ENCODE data around the gene FKBP1C.

FKBP1C gene

GRCh38 chr6:63180367-63180766 is 30.9 kb upstream of the FKBP1C start:
- Histone ChIP-seq H3K27me3 (ENCODE audit: insufficient read depth, low read length) (no peaks in the 10 kb centered on the region), H3K27ac (ENCODE audit: low read depth, low read length, poor library complexity, severe bottlenecking) (no peak overlapping the region), H3K9me2 (ENCODE audit: low read depth, low read length) (no peaks in the 10 kb centered on the region), H3K4me3 (ENCODE audit: low read depth, low read length, poor library complexity, severe bottlenecking) (no peak overlapping the region), H4K20me1 (ENCODE audit: insufficient read depth, low read length) (no peaks in the 10 kb centered on the region), H3K4me1 (ENCODE audit: insufficient read depth, low read length, severe bottlenecking) (no peaks in the 10 kb centered on the region), H3F3A (ENCODE audit: insufficient read depth, low read length) (no peaks in the 10 kb centered on the region), H3K79me2 (ENCODE audit: insufficient read depth, low read length) (no peaks in the 10 kb centered on the region), H3K36me3 (ENCODE audit: insufficient read depth, low read length) (no peaks in the 10 kb centered on the region), H3K9ac (ENCODE audit: low read length) (no peak overlapping the region), H3K4me2 (ENCODE audit: low read length) (no peak overlapping the region), H2AFZ (ENCODE audit: low read length) (no peak overlapping the region), H3K9me3 (ENCODE audit: low read length) (no peaks in the 10 kb centered on the region)
- no peak for TF ChIP-seq EZH2 (IDR thresholded peaks at IDR 0.05; ENCODE audit: borderline replicate concordance, low read length)
- TF ChIP-seq CTCF (IDR thresholded peaks at IDR 0.05; ENCODE audit: low read length), result no peak

GRCh38 chr6:63186970-63187369 is 24.3 kb upstream of the FKBP1C start:
- H3K9me3 ChIP-seq (ENCODE audit: low read length), result no peaks in the 10 kb centered on the region
- no peaks in the 10 kb centered on the region for H3K36me3 ChIP-seq (ENCODE audit: insufficient read depth, low read length)
- no peak overlapping the region for H2AFZ ChIP-seq (ENCODE audit: low read length)
- no peaks in the 10 kb centered on the region for H3K9me2 ChIP-seq (ENCODE audit: low read depth, low read length)
- H3F3A ChIP-seq (ENCODE audit: insufficient read depth, low read length), result no peaks in the 10 kb centered on the region
- TF ChIP-seq EZH2 (IDR thresholded peaks at IDR 0.05; ENCODE audit: borderline replicate concordance, low read length), result no peak
- TF ChIP-seq CTCF (IDR thresholded peaks at IDR 0.05; ENCODE audit: low read length), result no peak
- no peaks in the 10 kb centered on the region for H3K27me3 ChIP-seq (ENCODE audit: insufficient read depth, low read length)
- H3K27ac ChIP-seq (ENCODE audit: low read depth, low read length, poor library complexity, severe bottlenecking), result no peak overlapping the region
- no peak overlapping the region for H3K4me3 ChIP-seq (ENCODE audit: low read depth, low read length, poor library complexity, severe bottlenecking)
- no peak overlapping the region for H3K4me2 ChIP-seq (ENCODE audit: low read length)
- no peak overlapping the region for H3K9ac ChIP-seq (ENCODE audit: low read length)
- no peaks in the 10 kb centered on the region for H4K20me1 ChIP-seq (ENCODE audit: insufficient read depth, low read length)
- H3K79me2 ChIP-seq (ENCODE audit: insufficient read depth, low read length), result no peaks in the 10 kb centered on the region
- H3K4me1 ChIP-seq (ENCODE audit: insufficient read depth, low read length, severe bottlenecking), result no peaks in the 10 kb centered on the region

GRCh38 chr6:63188828-63189227 is 22.4 kb upstream of the FKBP1C start:
- Histone ChIP-seq H3K9me3 (ENCODE audit: low read length) (no peaks in the 10 kb centered on the region), H2AFZ (ENCODE audit: low read length) (no peak overlapping the region), H3K4me2 (ENCODE audit: low read length) (no peak overlapping the region), H4K20me1 (ENCODE audit: insufficient read depth, low read length) (no peaks in the 10 kb centered on the region), H3K9me2 (ENCODE audit: low read depth, low read length) (no peaks in the 10 kb centered on the region), H3K27ac (ENCODE audit: low read depth, low read length, poor library complexity, severe bottlenecking) (no peak overlapping the region), H3K9ac (ENCODE audit: low read length) (no peak overlapping the region), H3K36me3 (ENCODE audit: insufficient read depth, low read length) (no peaks in the 10 kb centered on the region), H3K79me2 (ENCODE audit: insufficient read depth, low read length) (no peaks in the 10 kb centered on the region), H3K4me1 (ENCODE audit: insufficient read depth, low read length, severe bottlenecking) (no peaks in the 10 kb centered on the region), H3K27me3 (ENCODE audit: insufficient read depth, low read length) (no peaks in the 10 kb centered on the region), H3K4me3 (ENCODE audit: low read depth, low read length, poor library complexity, severe bottlenecking) (no peak overlapping the region), H3F3A (ENCODE audit: insufficient read depth, low read length) (no peaks in the 10 kb centered on the region)
- no peak for TF ChIP-seq EZH2 (IDR thresholded peaks at IDR 0.05; ENCODE audit: borderline replicate concordance, low read length)
- no peak for TF ChIP-seq CTCF (IDR thresholded peaks at IDR 0.05; ENCODE audit: low read length)
